GM20000 (cell line): ENCODE results near the gene LPP.

Experiments
- DNase-seq: peaks from one replicate; pipeline ENCODE4 v3.0.0; 2012; ENCODE audit warnings: low spot score
- CTCF ChIP-seq: IDR thresholded peaks from 2 replicates; pipeline ENCODE4 v1.5.1; 2012; ENCODE audit warnings: mild to moderate bottlenecking, control low read depth; ENCODE audit errors: extremely low read depth, missing control alignments

LPP gene

GRCh38 chr3:188834349-188834748, 680.4 kb downstream of the LPP start:
- DNase-seq: no peak
- no peak for TF ChIP-seq CTCF

GRCh38 chr3:188839187-188839695, 685.3 kb downstream of the LPP start:
- TF ChIP-seq CTCF: no peak
- no peak for DNase-seq

- DNase-seq: no peak
- TF ChIP-seq CTCF: no peak
Measured at GRCh38 chr3:188840290-188840689, 686.3 kb downstream of the LPP start.

GRCh38 chr3:188841906-188842305, 687.9 kb downstream of the LPP start:
- no peak for TF ChIP-seq CTCF
- DNase-seq: no peak

GRCh38 chr3:188842639-188843038, 688.7 kb downstream of the LPP start:
- TF ChIP-seq CTCF: no peak
- DNase-seq: no peak

GRCh38 chr3:188844096-188844495, 690.1 kb downstream of the LPP start:
- no peak for TF ChIP-seq CTCF
- DNase-seq: no peak

- DNase-seq: no peak
- no peak for TF ChIP-seq CTCF
Measured at GRCh38 chr3:188845514-188845913, 691.6 kb downstream of the LPP start.
